Occipital lobe (tissue), 2 donors: ENCODE measurements around the gene NAT14. TPM values are rescaled to one million over a fixed set of nuclear protein-coding genes. Genes with fewer than 3 reads are reported as not detected.
"Not testable (repeated sequence)": the region's sequence is repeated elsewhere in the genome, so short reads cannot be mapped to it uniquely, and the experiment has no call there.

Experiments
- DNase-seq: peaks from one replicate; lab custom pipeline; 2025; lab: John Stamatoyannopoulos, UW
- total RNA-seq: library from RNA; depleted of rRNA; stranded (reverse); fragments of >200 nt; gene quantifications from one replicate; pipeline ENCODE4 v1.2.3, GENCODE V29; 2014

Gene NAT14
- total RNA-seq, 1 donor from 2014 or later = 15.0 TPM

DNA sequence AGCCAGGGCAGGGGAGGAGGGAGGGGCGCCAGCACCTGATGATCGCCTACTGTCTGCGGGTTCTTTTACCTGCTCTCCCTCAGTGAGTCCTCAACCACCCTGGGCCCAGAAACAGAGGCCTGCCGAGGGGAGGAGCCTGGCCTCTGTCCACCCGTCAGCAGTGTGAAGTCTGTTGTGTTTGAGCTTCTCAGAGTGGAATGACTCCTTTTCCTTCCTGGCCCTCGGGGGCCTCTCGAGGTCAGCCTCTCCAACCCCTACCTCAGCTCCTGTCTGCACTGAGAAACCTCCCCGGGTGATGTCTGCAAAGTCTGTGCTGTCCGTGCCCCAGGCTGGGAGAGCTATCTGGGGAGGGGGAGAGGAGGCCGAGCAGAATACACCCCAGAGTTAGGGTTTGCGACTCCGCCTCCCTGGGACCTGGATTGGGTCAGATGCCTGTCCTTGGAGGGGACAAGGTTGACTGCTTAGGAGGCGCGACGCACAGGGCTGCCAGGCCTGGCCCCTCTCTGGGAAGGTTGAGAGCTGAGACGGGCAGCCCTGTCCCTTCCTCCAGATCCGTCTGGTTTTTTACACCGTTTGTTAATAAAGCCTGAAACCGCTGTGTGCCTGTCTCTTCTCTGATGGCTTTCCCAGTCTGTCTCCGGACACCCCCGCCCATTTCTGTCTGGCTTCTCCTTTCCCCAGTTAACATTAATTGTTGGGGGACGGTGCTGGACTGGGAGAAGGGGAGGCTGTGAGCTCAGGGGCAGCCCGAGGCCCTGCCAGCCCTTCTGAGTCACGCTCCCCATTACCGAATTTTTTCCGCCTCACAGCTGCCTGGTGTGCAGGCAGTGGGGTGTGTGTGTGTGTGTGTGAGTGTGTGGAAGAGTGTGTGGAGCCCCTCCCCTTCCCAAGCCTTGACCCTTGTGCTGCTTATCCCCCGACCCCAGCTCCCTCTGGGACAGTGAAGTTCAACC lies 2.3 kb downstream of the NAT14 start:
- DNase-seq = no peak

DNA sequence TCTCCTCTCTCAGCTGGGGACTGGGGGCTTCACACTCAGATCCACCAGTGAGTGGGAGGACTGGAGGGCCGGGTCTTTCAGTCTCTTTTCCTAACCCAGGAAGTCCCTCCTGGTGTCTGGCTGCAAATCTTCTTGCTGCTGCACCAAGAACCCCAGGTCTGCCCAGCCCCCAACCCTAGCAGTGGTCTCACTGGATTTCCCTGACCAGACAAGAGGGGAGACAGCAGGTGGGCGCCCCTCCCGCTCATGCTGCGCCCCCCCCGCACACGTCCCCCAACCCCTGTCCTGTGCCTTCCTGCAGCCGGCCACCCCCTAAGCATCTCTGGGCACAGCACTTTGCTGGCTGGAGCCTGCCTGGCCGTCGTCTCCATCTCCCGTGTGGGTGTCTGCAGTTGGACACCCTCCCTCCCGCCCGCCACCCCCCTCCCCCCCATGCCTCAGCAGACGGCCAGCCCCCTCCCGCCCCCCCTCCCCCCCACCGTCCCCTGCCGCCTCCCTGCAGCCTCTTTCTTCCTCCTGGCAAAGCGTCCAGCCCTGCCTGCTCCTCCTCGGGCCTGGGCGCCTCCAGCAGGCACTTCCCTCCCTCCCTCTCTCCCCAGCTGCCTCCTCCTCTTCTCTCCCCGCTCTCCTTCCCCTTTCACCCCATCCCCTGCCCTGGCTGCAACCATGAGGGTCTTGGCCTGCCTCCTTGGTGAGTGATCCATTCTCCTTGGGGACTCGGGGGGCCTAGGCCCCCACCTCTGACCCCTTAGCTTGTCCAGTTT lies 3.1 kb downstream of the NAT14 start, which contains the start of gene SSC5D:
Gene SSC5D (plus strand): TSS at position 513 of the 764 bp plus-strand sequence. CDS start 154 bp downstream, at position 667.
- no peak for DNase-seq

DNA sequence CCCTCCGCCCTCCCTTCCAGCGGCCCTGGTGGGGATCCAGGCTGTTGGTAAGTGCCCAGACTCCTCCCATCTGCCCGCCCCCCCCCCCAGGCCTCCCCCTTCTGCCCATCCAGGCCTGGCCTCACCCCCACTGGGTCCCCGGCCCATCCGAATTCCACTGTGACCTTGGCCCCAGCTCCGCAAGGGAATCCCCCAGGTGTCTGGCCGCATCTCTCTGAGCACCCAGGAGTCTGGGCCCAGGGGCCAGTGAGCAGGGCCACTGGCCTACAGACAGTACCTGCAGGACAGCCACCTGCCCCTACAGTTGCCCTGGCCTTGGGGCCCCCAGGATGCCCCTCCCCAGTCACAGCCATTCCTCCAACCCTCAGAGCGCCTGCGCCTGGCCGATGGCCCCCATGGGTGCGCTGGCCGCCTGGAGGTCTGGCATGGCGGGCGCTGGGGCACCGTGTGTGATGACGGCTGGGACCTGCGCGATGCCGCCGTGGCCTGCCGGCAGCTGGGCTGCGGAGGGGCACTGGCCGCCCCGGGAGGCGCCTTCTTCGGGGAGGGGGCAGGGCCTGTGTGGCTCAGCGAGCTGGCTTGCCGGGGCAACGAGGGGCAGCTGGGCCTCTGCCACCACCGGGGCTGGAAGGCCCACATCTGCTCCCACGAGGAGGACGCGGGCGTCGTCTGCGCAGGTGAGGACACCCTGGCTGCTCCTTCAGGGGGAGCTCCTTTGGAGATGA lies 4.2 kb downstream of the NAT14 start:
- DNase-seq = no peak

DNA sequence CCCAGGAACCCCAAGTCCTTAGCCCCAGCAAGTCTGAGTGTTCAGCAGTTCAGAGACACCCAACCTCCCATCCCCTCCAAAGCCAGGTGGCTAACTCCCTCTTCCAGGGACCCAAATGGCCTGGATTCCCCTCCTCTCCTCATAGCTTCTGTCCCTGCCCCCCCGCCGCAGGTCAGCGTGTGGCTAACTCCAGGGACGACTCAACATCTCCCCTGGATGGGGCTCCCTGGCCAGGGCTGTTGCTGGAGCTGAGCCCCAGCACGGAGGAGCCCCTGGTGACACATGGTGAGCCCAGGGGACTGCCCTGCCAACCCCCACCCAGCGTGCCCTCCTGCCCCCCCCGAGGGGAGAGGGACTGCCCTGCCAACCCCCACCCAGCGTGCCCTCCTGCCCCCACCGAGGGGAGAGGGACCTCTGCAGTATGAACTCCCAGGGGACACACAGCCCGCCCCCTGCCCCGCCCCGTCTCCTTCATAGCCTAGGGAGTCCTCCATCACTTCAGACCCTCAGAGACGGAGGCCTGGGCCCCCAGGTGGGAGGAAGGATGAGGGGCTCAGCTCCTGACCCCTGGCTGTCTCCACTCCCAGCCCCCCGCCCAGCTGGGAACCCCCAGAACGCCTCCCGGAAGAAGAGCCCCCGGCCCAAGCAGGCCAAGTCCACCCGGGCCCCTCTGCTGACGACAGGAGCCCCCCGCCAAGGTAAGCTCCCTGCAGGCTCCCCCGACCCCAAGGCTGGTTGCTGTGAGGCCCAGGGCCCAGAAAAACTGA lies 4.9 kb downstream of the NAT14 start:
- no peak for DNase-seq

DNA sequence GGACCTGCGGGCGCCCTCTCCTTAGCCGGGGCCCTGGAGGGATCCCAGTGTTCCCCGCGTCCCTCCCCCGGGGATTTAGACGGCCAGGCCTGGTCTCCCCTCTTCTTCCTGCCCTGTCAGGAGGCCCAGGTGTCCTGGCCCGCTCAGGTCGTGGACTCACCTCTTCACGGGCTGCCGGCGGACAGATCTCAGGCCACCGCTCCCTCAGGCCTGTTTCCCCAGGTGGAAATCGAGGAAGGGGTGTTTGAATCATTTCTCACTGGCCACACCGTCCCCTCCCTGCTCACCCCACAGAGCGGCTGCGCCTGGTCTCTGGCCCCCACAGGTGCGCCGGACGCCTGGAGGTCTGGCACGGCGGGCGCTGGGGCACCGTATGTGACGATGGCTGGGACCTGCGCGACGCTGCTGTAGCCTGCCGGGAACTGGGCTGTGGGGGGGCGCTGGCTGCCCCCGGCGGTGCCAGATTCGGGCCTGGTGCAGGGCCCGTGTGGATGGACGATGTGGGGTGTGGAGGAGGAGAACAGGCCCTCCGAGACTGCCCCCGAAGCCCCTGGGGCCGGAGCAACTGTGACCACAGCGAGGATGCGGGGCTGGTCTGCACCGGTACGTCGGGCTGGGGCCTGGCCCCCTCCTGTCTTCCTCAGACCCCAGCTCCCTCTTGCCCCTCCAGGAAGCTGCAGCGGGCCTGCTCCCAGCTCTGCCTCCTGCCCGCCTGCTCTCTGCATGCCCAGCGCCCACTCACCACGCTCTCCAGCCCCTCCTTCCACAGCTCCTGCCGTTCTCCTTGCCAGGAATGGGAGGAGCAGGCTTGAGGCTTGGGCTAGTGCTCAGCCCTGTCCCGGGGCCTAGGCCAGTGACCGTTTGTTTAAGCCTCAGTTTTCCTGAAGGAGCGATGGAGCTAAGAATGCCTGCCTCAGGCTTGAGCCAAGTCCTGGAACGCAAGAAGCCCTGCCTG lies 5.8 kb downstream of the NAT14 start:
- DNase-seq = no peak

DNA sequence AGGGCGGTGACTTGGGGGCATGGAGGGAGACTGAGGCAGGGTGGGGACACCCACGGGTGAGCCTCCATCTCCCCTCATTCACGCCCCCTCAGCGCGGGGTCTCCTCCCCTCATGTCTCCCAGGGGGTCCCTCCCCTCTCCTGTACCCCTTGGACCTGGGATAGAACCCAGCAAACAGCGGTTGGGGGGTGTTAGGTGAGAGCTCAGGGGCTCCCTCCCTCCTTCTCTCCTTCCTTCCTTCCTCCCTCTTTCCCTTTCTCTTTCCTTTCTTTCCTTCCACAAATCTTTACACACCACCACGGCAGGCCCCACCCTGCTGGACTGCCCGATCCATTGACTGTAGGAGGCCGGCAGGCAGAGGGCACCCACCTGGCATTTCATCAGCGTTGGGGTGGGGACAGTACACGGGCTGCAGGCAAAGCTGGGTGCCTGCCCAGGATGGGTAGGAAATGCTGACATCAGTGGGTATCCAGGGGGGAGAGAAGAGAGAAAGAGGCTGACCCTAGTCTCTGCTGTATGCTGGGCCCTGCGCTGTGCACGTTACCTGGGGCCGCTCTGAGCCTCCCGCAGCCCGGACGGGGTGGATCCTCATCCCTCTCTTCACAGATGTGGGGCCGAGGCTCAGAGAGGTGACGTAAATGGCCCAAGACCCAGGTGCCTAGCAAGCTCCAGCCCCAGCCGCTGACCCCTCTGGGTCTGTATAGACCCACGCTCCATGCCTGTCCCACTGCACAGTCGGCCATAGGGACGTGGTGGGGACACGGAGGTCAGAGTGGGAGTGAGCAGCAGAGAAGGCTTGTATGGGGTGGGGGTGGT lies 6.8 kb downstream of the NAT14 start:
- no peak for DNase-seq

DNA sequence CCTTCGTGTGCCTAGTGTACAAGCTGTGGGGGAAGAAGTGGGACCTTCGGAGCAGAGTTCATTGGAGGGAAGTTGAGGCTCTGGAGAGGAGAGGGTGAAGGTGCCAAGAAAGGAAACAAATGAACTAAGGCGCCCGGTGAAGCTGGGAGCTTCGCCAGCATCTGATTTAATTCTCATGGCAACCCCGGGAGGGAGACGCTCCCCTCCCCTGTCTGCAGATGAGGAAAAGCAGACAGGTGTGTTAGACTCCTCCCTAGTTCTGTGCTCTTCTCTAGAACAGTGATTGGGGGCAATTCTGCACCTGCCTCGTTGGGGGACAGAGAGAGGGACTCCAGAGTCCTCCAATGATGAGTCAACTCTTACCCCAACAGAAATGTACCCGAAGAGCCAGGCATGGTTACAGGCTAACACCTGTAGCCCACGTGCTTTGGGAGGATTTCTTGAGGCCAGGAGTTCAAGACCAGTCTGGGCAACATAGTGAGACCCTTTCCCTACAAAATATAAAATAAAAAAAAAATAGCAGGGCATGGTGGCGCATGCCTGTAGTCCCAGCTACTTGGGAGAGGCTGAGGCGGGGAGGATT lies 7.5 kb downstream of the NAT14 start:
- no peak for DNase-seq

DNA sequence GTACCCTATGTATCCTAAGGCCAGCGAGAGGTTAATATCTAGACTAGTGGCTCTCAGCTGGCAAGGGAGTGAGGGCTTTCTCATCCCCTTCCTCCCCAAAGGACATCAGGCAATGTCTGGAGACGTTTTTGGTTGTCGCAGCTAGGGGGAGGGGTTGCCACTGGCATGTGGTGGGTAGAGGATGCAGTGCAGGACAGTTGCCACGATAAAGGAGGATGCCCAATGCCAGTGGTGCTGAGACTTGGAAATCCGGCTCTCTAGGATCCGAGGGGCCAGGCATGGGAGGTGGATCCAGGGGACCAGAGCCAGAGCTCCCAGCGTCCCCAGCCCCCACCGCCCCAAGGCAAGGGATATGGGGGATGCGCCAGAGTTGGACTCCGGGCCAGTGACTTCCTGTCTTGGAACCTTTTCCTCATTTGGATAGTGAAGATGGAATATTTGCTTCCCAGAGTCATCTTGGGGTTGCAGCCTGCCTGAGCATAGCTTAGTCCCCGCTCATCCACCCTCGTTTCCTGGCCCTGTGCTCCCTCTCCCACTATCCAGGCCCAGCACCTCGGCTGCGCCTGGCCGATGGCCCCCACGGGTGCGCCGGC lies 8.2 kb downstream of the NAT14 start:
- no peak for DNase-seq

DNA sequence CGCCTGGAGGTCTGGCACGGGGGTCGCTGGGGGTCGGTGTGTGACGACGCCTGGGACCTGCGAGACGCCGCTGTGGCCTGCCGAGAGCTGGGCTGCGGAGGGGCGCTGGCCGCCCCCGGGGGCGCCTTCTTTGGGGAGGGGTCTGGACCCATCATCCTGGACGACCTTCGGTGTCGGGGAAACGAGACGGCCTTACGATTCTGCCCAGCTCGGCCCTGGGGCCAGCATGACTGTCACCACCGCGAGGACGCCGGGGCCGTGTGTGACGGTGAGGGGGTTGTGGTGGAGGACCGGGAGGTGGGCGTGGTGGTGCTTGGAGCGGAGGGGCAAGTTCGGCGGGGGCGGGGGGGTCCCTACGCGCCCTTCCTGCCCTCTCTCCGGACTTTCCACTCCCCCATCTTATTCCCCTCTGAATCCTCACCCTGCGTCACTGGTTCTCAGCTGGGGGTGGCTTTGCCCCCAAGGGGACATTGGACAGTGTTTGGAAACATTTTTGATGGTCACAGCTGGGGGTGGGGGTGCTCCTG lies 8.7 kb downstream of the NAT14 start:
- DNase-seq = no peak

DNA sequence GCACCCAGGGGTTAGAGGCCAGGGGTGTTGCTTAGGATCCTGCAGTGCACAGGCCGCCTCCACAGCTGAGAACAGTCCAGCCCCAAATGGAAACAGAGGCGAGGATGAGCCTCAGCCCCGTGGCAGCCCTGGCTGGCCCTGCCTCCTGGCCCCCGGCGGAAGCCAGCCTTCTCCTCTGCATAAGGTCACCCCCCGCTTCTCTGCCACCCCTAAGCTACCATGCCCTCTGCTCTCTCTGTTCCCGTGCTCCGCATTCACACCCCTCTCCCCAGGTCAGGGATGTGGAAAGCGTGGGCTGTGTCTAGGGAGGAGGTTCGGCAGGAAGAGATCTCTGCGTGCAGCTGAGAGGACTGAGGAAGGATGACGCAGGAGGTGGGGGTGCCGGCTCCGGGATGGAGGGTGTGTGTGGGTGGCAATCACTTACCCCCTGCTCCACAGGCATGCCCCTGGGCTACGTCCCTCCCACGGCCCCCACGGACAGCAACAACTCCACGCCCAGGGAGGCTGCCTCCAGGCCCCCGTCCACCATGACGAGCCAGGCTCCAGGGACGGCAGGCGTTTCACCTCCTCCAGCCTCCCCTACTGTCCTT lies 9.3 kb downstream of the NAT14 start:
- no peak for DNase-seq

DNA sequence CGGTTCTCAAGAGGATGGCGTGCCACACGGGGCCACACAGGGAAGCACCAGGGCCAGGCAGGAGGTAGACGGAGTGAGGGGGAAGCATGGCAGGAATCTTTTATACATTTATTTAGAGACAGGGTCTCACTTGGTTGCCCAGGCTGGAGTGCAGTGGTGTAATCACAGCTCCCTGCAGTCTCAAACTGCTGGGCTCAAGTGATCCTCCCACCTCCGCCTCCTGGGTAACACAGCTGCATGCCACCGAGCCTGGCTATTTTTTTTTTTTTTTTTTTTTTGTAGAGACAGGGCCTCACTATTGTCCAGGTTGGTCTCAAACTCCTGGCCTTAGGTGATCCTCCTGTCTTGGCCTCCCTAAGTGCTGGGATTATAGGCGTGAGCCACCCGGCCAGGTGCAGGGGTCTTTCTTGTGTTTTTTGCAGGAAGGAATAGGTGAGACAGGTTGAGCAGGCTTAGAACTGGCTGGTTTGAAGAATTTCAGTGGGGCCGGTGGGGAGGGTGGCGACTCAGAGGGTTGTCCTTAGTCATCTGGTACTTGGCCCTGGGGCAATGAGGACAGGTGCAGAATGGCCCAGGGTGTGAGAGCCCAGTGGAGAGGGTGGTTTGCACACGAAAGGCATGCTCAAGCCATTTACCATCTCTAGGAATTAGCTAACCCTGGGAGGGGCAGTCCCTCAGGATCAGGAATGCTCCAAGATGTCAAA lies 10.8 kb downstream of the NAT14 start:
- no peak for DNase-seq

DNA sequence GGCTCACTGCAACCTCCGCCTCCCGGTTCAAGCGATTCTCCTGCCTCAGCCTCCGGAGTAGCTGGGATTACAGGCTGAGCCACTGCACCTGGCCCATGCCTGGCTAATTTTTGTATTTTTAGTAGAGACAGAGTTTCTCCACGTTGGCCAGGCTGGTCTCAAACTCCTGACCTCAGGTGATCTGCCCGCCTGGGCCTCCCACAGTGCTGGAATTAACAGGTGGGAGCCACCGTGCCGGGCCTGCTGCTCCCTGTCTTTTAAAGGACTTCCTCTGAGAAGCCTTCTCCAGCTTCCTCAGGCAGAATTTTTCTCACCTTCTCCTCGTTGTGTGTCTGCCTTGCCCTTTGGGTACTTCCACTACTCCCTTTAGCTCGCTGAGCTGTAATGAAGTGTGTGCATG lies 11.8 kb downstream of the NAT14 start:
- not testable (repeated sequence) for DNase-seq

DNA sequence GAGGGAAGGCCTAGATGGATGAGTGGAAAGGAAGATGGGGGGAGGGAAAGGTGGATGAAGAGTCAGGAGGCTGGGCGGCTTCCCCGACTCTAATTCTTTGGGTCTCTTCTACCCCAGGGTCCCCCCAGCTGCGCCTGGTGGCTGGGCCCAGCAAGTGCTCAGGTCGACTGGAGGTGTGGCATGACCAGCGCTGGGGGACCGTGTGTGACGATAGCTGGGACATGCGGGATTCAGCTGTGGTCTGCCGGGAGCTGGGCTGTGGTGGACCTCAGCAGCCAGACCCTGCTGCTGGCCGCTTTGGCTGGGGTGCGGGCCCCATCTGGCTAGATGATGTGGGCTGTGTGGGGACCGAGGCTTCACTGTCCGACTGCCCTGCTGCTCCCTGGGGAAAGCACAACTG lies 12.8 kb downstream of the NAT14 start:
- no peak for DNase-seq

DNA sequence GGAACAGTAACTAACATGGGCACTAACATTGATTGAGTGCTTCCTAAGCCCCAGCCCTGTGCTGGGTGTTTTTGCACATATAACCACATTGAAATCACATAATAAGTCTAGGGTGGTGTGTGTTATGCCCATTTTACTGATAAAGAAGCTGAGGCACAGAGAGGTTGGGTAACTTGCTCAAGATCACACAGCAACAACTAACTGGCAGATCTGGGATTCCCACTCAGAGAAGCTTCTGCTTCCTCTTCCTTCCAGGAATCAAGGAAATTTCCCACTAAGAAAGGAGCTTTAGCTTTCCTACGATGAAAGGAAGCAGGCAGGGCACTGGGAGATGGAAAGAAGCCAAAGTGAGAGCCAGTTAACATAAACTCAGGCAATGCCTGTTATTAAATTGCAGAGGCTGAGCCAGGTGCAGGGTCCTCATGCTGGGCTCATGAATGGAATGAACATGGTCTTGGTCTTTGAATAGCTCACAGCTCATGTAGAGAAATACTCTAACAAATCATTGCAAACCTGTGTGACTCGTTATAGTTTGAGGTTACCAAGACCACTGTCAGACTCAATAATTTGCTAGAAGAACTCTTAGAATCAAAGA lies 13.4 kb downstream of the NAT14 start:
- no peak for DNase-seq

DNA sequence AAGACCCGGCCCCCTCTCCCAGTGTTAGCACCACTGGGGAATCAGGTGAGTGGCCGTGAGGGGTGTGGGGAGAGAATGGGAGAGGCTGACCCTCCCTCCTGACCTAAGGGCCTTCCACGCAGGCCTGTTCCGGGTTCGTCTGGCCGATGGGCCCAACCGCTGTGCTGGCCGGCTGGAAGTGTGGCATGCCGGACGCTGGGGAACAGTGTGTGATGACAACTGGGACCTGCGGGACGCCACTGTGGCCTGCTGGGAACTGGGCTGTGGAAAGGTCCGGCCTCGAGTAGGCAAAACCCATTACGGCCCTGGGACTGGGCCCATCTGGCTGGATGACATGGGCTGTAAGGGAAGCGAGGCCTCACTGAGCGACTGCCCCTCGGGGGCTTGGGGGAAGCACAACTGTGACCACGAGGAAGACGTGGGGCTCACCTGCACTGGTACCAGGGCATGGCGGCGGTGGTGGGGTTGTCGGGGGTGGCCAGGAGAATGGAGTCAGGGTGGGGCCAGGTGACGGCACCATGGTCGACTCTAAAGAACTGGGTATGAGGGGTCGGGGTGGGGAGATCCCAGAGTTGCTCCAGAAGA lies 15.5 kb downstream of the NAT14 start:
- DNase-seq = no peak
